ENCODE data around the gene MUSTN1.

Gene MUSTN1

GRCh38 chr3:52830535-52831258, 4.1 kb downstream of the MUSTN1 start, which contains the start of gene ITIH4:
TSS of gene ITIH4 (minus strand) at chr3:52830672. CDS start at chr3:52830642, 30 bp downstream.
- no peak for DNase-seq

- DNase-seq, result no peak
Observed at GRCh38 chr3:52829906-52830463, 4.8 kb downstream of the MUSTN1 start.

- DNase-seq, result no peak
Observed at GRCh38 chr3:52829482-52829881, 5.3 kb downstream of the MUSTN1 start.

GRCh38 chr3:52827866-52828376, 6.9 kb downstream of the MUSTN1 start:
- DNase-seq, result no peak

- DNase-seq, result no peak
Observed at GRCh38 chr3:52827441-52827840, 7.4 kb downstream of the MUSTN1 start.

- no peak for DNase-seq
Observed at GRCh38 chr3:52824037-52824436, 10.8 kb downstream of the MUSTN1 start.

GRCh38 chr3:52822363-52822762, 12.5 kb downstream of the MUSTN1 start:
- no peak for DNase-seq

GRCh38 chr3:52820736-52821135, 14.1 kb downstream of the MUSTN1 start:
- peak; percentile 44 for DNase-seq

- no peak for DNase-seq
Observed at GRCh38 chr3:52819936-52820335, 14.9 kb downstream of the MUSTN1 start.

GRCh38 chr3:52817860-52818259, 17.0 kb downstream of the MUSTN1 start:
- no peak for DNase-seq

GRCh38 chr3:52817221-52817620, 17.6 kb downstream of the MUSTN1 start:
- no peak for DNase-seq

GRCh38 chr3:52816654-52817053, 18.2 kb downstream of the MUSTN1 start:
- no peak for DNase-seq

- DNase-seq, result no peak
Observed at GRCh38 chr3:52816199-52816598, 18.6 kb downstream of the MUSTN1 start.

GRCh38 chr3:52813810-52814209, 21.0 kb downstream of the MUSTN1 start:
- DNase-seq, result no peak

- no peak for DNase-seq
Observed at GRCh38 chr3:52811452-52812011, 23.3 kb downstream of the MUSTN1 start.

GRCh38 chr3:52810923-52811322, 23.9 kb downstream of the MUSTN1 start:
- DNase-seq, result no peak

GRCh38 chr3:52809662-52810377, 25.0 kb downstream of the MUSTN1 start:
- no peak for DNase-seq

- DNase-seq, result no peak
Observed at GRCh38 chr3:52809149-52809548, 25.7 kb downstream of the MUSTN1 start.

GRCh38 chr3:52805270-52806039, 29.4 kb downstream of the MUSTN1 start:
- no peak for DNase-seq

- DNase-seq, result no peak
Observed at GRCh38 chr3:52801839-52802238, 33.0 kb downstream of the MUSTN1 start.

- no peak for DNase-seq
Observed at GRCh38 chr3:52800079-52800478, 34.7 kb downstream of the MUSTN1 start.

GRCh38 chr3:52798978-52799476, 35.8 kb downstream of the MUSTN1 start:
- peak; percentile 50 for DNase-seq
